ENCODE data around the gene CD8B2. TPM values are rescaled to one million over a fixed set of nuclear protein-coding genes. Genes with fewer than 3 reads are reported as not detected.
"Not testable (repeated sequence)": the region's sequence is repeated elsewhere in the genome, so short reads cannot be mapped to it uniquely, and the experiment has no call there.

The CD8B2 gene
- total and polyA plus RNA-seq, 10 of the 15 experiments (the other 5 are each of a cell fraction or from before 2014, with no cell fraction given): 0.05 to 0.08 TPM; not detected in 8

GRCh38 chr2:106513391-106513790 is 26.2 kb downstream of the CD8B2 start:
- SMC1A ChIA-PET (ENCODE audit: uncharacterized antibody, unreplicated experiment); ATAC-seq; H3K36me3 ChIP-seq (ENCODE audit: control insufficient read depth in 2 of 2, insufficient read depth in 2 of 2, low read length in 1 of 2); RAD21 ChIA-PET (ENCODE audit: unreplicated experiment); H3K9me3 ChIP-seq (replicated peaks; ENCODE audit: control insufficient read depth, insufficient read depth, low read length); H2AFZ ChIP-seq (ENCODE audit: control insufficient read depth, low read depth, low read length); FAIRE-seq; intact Hi-C loops (cut with micrococcal nuclease; ENCODE audit: unreplicated experiment); H4K20me1 ChIP-seq (ENCODE audit: control insufficient read depth, insufficient read depth); in situ Hi-C loops (cut with MboI); H3K4me3 ChIP-seq; H3K27me3 ChIP-seq (replicated peaks in 1 of 2; ENCODE audit: control insufficient read depth in 2 of 2, insufficient read depth in 2 of 2, low read length in 1 of 2); H3K27ac ChIP-seq (ENCODE audit: control insufficient read depth, insufficient read depth); CTCF ChIA-PET; H3K4me1 ChIP-seq (ENCODE audit: control insufficient read depth, insufficient read depth, low read length); H3K79me2 ChIP-seq (ENCODE audit: control insufficient read depth, insufficient read depth, low read length); H3K4me2 ChIP-seq (ENCODE audit: control insufficient read depth, insufficient read depth); H3K9ac ChIP-seq (ENCODE audit: control insufficient read depth, insufficient read depth, low read length); DNase-seq (ENCODE audit: low read depth, low spot score); POLR2A ChIA-PET; BruUV-seq (replicated peaks): not testable (repeated sequence)
- 0% methylated on average over 1 of the region's 5 CpGs for WGBS (ENCODE audit: insufficient coverage, insufficient replicate concordance, low lambda C conversion rate, missing lambda C conversion rate)

GRCh38 chr2:106514827-106515226 is 27.7 kb downstream of the CD8B2 start:
- DNase-seq (ENCODE audit: low read depth, low spot score); intact Hi-C loops (cut with micrococcal nuclease; ENCODE audit: unreplicated experiment); H3K4me2 ChIP-seq (ENCODE audit: control insufficient read depth, insufficient read depth); FAIRE-seq; ATAC-seq; H3K36me3 ChIP-seq (ENCODE audit: control insufficient read depth in 2 of 2, insufficient read depth in 2 of 2, low read length in 1 of 2); SMC1A ChIA-PET (ENCODE audit: uncharacterized antibody, unreplicated experiment); H3K9ac ChIP-seq (ENCODE audit: control insufficient read depth, insufficient read depth, low read length); H3K27ac ChIP-seq (ENCODE audit: control insufficient read depth, insufficient read depth); H4K20me1 ChIP-seq (ENCODE audit: control insufficient read depth, insufficient read depth); H2AFZ ChIP-seq (ENCODE audit: control insufficient read depth, low read depth, low read length); BruUV-seq (replicated peaks); RAD21 ChIA-PET (ENCODE audit: unreplicated experiment); CTCF ChIA-PET; H3K4me1 ChIP-seq (ENCODE audit: control insufficient read depth, insufficient read depth, low read length); POLR2A ChIA-PET; H3K79me2 ChIP-seq (ENCODE audit: control insufficient read depth, insufficient read depth, low read length); H3K9me3 ChIP-seq (replicated peaks; ENCODE audit: control insufficient read depth, insufficient read depth, low read length); in situ Hi-C loops (cut with MboI); H3K27me3 ChIP-seq (replicated peaks in 1 of 2; ENCODE audit: control insufficient read depth in 2 of 2, insufficient read depth in 2 of 2, low read length in 1 of 2); H3K4me3 ChIP-seq: not testable (repeated sequence)
- 64% methylated on average over 3 of the region's 3 CpGs for WGBS (ENCODE audit: insufficient coverage, insufficient replicate concordance, low lambda C conversion rate, missing lambda C conversion rate)

GRCh38 chr2:106516436-106516835 is 29.3 kb downstream of the CD8B2 start:
- Histone ChIP-seq H3K36me3 (ENCODE audit: control insufficient read depth in 2 of 2, insufficient read depth in 2 of 2, low read length in 1 of 2) (no peaks in the 10 kb centered on the region), H3K27me3 (replicated peaks in 1 of 2; ENCODE audit: control insufficient read depth in 2 of 2, insufficient read depth in 2 of 2, low read length in 1 of 2) (no peaks in the 10 kb centered on the region), H3K9ac (ENCODE audit: control insufficient read depth, insufficient read depth, low read length) (no peak overlapping the region), H3K9me3 (replicated peaks; ENCODE audit: control insufficient read depth, insufficient read depth, low read length) (no peaks in the 10 kb centered on the region), H3K79me2 (ENCODE audit: control insufficient read depth, insufficient read depth, low read length) (no peaks in the 10 kb centered on the region), H3K4me1 (ENCODE audit: control insufficient read depth, insufficient read depth, low read length) (no peaks in the 10 kb centered on the region), H3K4me2 (ENCODE audit: control insufficient read depth, insufficient read depth) (no peak overlapping the region), H2AFZ (ENCODE audit: control insufficient read depth, low read depth, low read length) (no peak overlapping the region), H3K4me3 (no peak overlapping the region), H3K27ac (ENCODE audit: control insufficient read depth, insufficient read depth) (no peak overlapping the region), H4K20me1 (ENCODE audit: control insufficient read depth, insufficient read depth) (no peaks in the 10 kb centered on the region)
- ATAC-seq: no peak
- in situ Hi-C loops (cut with MboI) (no loop called here), intact Hi-C loops (cut with micrococcal nuclease; ENCODE audit: unreplicated experiment) (no loop called here)
- ChIA-PET SMC1A (ENCODE audit: uncharacterized antibody, unreplicated experiment) (no interaction called here), CTCF (no interaction called here), RAD21 (ENCODE audit: unreplicated experiment) (interaction anchor here (1.0 kb wide), 1 partner anchor 30 kb away, joined by 3 read pairs; no protein-coding TSS in a partner anchor), POLR2A (no interaction called here)
- no peak for DNase-seq (ENCODE audit: low read depth, low spot score)
- BruUV-seq (replicated peaks): no TSS peak
- 59% methylated on average over 4 of the region's 4 CpGs for whole genome bisulfite sequencing (ENCODE audit: insufficient coverage, insufficient replicate concordance, low lambda C conversion rate, missing lambda C conversion rate)
- FAIRE-seq: no peak
- TF ChIP-seq BCLAF1 (IDR thresholded peaks at IDR 0.05) (no peak), NFYB (IDR thresholded peaks at IDR 0.05; ENCODE audit: insufficient read depth, low read depth, low read length) (no peak), PRDM15 (CRISPR knock-in tag; IDR thresholded peaks at IDR 0.05) (no peak)

Measured in GM12878 (cell line).